Stimulated activated CD4-positive, alpha-beta T cell treated with anti-CD3 and anti-CD28 coated beads, TNF-alpha, amount 100 ng/mL, for 4 hours (primary cell): ENCODE data around the gene CCDC69.
"Not testable (repeated sequence)": the region's sequence is repeated elsewhere in the genome, so short reads cannot be mapped to it uniquely, and the experiment has no call there.

Experiments
- DNase-seq, 3 experiments: peaks; one replicate each; pipeline ENCODE4 v3.0.0-alpha.2; 2020; ENCODE audit warnings: low read depth in 3 of 3

Gene CCDC69

GRCh38 chr5:151222054-151222789 is 1.7 kb downstream of the CCDC69 start:
- DNase-seq = no peak

DNA sequence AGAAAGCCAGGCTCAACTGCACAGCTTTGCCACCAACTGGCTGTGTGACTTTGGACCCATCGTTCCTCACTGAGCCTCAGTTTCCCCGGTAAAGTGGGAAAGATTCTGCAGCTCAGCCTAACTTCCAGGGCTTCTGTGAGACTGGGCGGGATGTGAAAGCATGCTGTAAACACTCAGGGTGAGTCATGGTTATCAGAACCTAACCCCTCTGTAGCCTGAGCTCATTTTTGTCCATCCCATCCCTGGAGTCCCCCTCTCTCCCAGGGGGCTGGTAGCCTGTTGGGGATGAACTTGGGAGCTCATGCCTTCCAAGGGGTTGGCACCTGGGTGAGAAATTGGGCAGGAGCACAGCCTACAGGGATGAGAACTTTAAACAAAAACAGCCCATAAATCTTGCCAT is 2.3 kb downstream of the CCDC69 start:
- DNase-seq = no peak

- DNase-seq = no peak
Measured at GRCh38 chr5:151219789-151220188, 4.1 kb downstream of the CCDC69 start.

DNA sequence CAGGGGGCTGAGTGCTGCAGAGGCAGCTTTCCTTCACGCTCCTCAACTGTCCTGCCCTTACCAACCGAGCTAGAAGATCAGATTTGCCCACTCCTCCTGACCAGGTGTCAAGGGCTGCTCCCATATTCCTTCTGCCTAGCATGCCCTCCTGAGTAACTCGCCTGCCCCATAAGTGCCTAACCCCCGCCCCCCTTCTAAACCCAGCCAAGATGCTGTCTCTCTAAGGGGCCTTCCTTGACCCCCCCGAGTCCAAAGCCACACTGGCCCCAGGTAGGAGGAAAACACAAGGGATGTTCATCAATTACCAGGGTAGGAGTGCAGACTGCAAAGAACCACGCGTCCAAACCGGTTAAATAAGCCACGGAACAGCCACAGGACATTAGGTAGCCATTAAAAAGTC is 4.8 kb downstream of the CCDC69 start:
- no peak for DNase-seq

- DNase-seq = no peak
Measured at GRCh38 chr5:151218177-151218576, 5.7 kb downstream of the CCDC69 start.

DNA sequence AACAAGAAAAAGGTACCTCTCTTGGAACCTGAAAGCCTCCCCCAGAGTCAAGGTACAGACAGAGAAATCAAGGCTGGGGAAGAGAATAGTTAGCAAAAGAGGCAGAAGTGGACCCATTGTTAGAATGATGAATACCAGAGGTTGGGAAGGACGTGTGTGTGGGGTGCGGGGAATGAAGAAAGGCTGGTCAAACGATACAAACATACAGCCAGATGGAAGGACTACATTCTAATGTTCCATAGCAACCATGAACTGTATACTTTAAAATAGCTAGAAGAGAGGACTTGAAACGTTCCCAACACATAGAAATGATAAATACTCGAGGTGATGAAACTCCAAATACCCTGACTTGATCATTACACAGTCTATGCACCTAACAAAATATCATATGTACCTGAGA is 7.1 kb downstream of the CCDC69 start:
- no peak for DNase-seq

DNA sequence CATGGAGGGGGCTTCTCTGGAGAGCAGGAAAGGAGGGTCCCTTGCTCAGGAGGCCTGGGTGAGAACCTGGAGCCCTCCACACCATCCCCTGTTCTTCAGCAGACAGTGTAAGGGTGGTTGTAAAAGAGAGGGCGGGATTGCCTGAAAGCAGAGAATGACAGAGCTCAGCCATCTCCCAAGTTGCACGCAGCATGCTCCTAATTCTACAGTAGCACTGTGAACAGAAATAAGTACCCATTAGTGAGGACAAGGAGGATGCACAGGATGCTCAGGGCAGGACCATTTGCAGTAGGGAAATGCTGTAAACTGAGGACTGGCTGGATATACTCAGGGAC is 8.4 kb downstream of the CCDC69 start:
- DNase-seq = no peak

- DNase-seq = no peak
Measured at GRCh38 chr5:151214614-151215545, 9.0 kb downstream of the CCDC69 start.

DNA sequence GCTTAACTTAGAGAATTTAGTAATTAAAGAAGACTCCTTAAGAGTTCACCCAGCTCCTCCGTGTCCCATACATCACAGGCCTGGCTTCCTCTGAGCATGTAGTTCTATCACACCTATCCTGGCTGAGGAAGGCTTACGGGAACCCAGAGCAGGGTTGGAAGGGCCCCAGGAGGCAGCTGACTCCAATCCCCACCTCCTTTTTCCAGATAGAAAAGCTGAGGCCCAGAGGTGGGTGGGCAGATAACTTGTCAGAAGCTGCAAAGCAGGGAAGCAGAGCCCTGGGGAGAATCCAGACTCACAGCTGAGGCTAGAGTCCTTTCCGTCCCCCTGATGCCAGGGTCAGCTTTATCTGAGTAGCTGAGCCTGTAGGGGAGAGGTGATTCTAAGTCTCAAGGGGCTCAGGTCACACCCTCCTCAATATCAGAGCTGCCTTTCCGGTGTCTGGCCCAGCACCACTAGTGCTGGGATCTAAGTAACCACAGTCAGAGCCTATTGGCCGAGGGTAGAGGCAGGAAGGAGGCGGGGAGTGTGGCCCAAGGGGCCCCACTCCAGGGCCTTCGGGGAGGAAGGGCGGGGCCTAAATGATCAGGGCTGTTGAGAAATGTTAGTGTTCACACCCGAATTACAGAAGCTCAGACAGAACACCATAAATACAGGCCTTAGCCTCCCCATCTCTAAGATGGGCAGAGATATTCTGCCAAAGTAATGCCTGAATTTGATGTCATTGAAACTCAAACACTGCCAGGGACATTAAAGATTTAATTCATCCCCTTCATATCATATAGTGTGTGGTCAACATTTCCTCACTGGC is 9.9 kb downstream of the CCDC69 start:
- peak; percentile 46 to 68 (median 54) for DNase-seq

GRCh38 chr5:151212406-151212798 is 11.5 kb downstream of the CCDC69 start:
- no peak for DNase-seq

DNA sequence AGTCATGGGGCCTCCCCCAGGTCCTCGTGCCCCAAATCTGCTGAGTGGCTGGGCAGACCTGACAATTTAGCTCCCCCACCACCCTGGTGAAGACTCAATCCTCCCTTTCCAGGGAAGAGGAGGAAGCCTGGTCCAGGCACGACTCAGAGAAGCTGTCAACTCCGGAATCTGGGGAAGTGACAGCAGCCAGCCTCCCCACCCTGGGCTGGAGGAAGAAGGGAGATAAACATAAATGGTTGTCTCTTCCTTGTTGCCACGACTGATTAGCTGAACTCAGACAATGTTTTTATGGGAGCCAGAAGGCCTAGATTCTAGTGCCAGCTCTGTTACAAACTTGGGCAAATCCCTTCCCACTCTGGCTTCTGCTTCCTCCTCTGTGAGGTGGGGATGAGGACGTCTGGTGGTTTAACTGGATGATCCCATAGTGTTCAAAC is 15.4 kb downstream of the CCDC69 start:
- no peak for DNase-seq

- DNase-seq = no peak
Measured at GRCh38 chr5:151205411-151205810, 18.5 kb downstream of the CCDC69 start.

- no peak for DNase-seq
Measured at GRCh38 chr5:151204051-151204450, 19.8 kb downstream of the CCDC69 start.

DNA sequence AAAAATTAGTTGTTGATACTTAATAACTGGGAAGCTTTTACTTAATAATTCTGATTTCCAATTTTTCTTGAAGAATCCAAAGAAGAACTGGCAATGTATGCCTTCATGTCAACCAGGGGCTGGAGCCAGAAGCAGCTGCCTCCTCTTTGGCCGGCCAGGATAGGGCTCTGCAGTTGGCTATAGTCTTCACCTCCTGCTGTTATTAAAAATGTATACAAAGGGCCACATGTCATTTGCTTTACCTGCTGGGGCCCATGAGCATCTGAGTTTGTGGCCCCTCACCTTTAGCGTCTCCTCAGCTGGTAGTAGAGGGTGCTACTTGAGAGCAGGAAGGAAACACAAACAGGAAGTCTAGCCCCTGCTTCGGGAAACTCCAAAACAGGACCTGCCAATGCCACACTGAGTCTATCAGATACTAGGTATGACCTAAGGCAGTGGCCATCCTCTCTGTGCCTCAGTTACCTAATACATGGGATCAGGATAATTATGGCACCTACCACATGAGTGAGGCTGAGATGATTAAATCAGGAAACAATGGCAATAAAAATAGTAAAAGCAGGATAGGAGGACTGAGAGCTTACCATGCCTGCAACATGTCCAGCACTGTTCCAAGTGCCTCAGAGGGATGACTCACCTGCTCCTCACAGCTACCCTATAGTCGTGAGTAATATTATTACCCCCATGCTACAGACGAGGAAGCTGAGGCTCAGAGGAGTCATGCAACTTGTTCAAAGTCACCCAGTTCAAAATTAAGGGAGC is 21.3 kb downstream of the CCDC69 start:
- DNase-seq = no peak

- no peak for DNase-seq
Measured at GRCh38 chr5:151200913-151201595, 22.8 kb downstream of the CCDC69 start.

DNA sequence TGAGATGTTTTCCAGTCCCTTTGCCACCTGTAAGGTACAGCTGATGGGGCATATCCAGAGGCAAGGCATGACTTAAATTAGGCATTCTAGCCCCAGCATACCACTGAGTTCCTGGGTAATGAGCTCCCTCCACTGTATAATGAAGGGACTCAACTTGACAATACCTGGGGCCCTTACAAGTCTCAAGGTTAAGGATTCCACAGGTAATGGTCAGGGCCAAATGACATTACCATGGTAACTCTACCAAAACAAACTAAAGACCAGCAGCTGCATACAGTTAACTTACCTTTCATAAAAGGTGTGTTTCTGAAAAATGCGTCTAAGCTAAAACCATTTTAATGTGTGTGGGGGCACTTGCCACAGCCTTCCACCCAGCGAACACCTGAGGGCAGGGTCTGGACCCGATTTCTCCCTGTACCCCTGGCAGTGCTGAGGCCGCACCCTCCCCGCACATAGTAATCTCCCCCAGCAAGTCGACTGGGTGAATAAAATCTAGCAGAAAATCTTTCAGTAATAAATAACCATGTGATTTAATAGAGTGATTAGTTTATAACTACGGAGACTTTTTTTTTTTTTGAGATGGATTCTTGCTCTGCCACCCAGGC is 24.2 kb downstream of the CCDC69 start:
- no peak for DNase-seq

DNA sequence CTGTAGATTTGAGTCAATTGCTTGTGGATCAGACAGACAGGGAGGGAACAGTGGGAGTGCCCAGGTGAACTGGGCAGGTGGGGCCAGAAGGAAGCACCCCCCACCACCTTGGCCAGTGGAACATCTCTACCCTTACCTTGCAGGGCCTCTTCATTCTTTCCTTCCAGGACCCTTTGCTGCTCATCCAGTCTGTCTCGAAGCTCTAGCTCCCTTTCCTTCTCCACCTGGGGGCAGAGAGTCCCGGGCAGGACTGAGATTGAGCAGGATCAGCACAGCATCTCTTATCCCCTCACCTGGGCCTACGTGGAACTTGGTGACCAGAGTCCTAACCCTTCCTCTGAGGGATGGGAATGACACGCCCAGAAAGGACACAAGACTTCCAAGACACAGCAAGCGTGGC is 25.0 kb downstream of the CCDC69 start:
- DNase-seq = no peak

GRCh38 chr5:151197291-151197600 is 26.6 kb downstream of the CCDC69 start:
- DNase-seq = not testable (repeated sequence)

GRCh38 chr5:151196556-151197290 is 27.2 kb downstream of the CCDC69 start:
- DNase-seq = no peak

GRCh38 chr5:151195622-151196021 is 28.3 kb downstream of the CCDC69 start:
- DNase-seq = peak in 2 of 3 experiments; percentile 35 to 40
